GM21515 (cell line): ENCODE results near the gene CRTC2.

Experiments
- ATAC-seq: cut with Tn5 transposase; IDR thresholded peaks from one replicate; pipeline ENCODE4 v1.9.1; 2021; ENCODE audit not compliant: unreplicated experiment

CRTC2 gene

GRCh38 chr1:153899509-153899908 lies 58.9 kb downstream of the CRTC2 start:
- ATAC-seq, result no peak
